ENCODE measurements around the gene GPR45. TPM values are rescaled to one million over a fixed set of nuclear protein-coding genes. Genes with fewer than 3 reads are reported as not detected.

The GPR45 gene
- total RNA-seq, 4 donors from 2014 or later: not detected

DNA sequence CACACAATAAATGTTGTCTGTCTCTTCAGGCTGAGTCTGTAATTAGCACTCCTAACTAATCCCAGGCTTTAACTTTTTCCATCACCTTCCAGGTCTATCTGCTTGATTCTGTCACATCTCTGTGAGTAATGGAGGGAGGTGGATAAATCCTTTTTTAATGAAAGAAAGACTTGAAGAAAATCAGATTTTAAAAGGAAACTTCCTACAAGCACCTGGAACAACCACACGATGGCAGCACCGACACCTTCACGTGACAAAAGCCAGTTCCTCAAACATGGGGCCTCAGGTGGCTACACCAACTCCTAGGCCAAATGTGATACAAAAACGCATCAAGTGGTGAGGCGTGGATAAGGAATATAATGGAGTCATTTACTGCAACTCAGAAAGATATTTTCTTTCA is 46.1 kb downstream of the GPR45 start:
- H3K27me3 ChIP-seq: no peaks in the 10 kb centered on the region
- DNase-seq: no peak
- H3K9me3 ChIP-seq: no peaks in the 10 kb centered on the region
- no peak overlapping the region for H3K27ac ChIP-seq
- no peak overlapping the region for H3K4me3 ChIP-seq
- no peaks in the 10 kb centered on the region for H3K36me3 ChIP-seq
- intact Hi-C loops (cut with DNase I; ENCODE audit: low total_unique reads): no loop called here
- no peaks in the 10 kb centered on the region for H3K4me1 ChIP-seq
- TF ChIP-seq, protein P1, sequence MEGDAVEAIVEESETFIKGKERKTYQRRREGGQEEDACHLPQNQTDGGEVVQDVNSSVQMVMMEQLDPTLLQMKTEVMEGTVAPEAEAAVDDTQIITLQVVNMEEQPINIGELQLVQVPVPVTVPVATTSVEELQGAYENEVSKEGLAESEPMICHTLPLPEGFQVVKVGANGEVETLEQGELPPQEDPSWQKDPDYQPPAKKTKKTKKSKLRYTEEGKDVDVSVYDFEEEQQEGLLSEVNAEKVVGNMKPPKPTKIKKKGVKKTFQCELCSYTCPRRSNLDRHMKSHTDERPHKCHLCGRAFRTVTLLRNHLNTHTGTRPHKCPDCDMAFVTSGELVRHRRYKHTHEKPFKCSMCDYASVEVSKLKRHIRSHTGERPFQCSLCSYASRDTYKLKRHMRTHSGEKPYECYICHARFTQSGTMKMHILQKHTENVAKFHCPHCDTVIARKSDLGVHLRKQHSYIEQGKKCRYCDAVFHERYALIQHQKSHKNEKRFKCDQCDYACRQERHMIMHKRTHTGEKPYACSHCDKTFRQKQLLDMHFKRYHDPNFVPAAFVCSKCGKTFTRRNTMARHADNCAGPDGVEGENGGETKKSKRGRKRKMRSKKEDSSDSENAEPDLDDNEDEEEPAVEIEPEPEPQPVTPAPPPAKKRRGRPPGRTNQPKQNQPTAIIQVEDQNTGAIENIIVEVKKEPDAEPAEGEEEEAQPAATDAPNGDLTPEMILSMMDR (IDR thresholded peaks at IDR 0.05): no peak
- no peak for TF ChIP-seq POLR2A (IDR thresholded peaks at IDR 0.05)

DNA sequence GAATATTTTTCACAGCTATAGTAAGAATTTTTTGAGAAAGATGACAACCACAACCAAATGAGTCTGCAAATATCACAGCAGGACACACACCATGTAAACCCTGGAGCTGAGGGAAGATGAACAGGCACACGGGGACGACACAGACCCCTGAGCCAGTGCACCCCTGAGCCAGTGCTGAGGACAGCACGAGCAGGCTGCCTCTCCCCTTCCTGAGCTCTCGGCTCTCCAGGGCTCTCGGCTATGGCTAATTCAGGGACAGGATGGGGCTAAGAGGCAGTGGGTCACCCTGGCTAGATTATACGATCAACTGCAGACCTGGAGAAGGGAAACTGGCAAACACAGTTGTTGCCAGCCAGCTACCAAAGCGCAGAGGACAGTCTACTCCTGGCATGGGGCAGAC is 46.6 kb downstream of the GPR45 start:
- no peak for DNase-seq
- Histone ChIP-seq H3K27ac (no peak overlapping the region), H3K9me3 (no peaks in the 10 kb centered on the region), H3K36me3 (no peaks in the 10 kb centered on the region), H3K4me1 (no peaks in the 10 kb centered on the region), H3K27me3 (no peaks in the 10 kb centered on the region), H3K4me3 (no peak overlapping the region)
- intact Hi-C loops (cut with DNase I; ENCODE audit: low total_unique reads): no loop called here
- no peak for TF ChIP-seq POLR2A (IDR thresholded peaks at IDR 0.05)
- TF ChIP-seq, protein P1 (IDR thresholded peaks at IDR 0.05): no peak

DNA sequence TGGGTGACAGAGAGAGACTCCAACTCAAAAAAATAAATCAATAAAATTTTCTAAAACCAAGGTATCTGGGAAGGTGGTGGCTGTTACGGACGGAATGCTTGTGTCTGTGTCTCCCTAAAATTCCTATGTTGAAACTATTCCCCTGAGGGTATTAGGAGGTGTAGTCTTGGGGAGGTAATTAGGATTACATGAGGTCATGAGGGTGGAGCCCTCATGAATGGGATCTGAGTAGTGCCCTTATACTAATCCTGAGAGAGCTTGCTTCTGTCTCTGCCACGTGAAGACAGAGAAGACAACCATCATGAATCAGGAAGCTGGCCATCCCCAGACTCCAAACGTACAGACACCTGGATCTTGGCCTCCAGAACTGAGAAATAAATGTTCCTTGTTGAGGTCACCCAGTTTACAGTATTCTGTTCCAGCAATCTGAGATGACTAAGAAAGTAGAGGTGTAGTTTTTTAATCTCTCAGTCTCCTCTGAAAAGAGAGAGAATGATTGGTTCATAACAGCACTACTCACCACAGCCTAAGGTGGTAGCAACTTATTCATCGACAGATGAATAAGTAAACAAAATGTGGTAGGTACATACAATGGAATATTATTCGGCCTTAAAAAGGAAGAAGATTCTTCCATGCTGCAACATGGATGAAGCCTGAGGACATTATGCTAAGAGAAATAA is 49.6 kb downstream of the GPR45 start:
- intact Hi-C loops (cut with DNase I; ENCODE audit: low total_unique reads): no loop called here
- H3K36me3 ChIP-seq: no peaks in the 10 kb centered on the region
- TF ChIP-seq, protein P1 (IDR thresholded peaks at IDR 0.05): no peak
- TF ChIP-seq POLR2A (IDR thresholded peaks at IDR 0.05): no peak
- no peaks in the 10 kb centered on the region for H3K9me3 ChIP-seq
- H3K4me3 ChIP-seq: no peak overlapping the region
- H3K27me3 ChIP-seq: no peaks in the 10 kb centered on the region
- H3K4me1 ChIP-seq: no peaks in the 10 kb centered on the region
- H3K27ac ChIP-seq: no peak overlapping the region
- no peak for DNase-seq

DNA sequence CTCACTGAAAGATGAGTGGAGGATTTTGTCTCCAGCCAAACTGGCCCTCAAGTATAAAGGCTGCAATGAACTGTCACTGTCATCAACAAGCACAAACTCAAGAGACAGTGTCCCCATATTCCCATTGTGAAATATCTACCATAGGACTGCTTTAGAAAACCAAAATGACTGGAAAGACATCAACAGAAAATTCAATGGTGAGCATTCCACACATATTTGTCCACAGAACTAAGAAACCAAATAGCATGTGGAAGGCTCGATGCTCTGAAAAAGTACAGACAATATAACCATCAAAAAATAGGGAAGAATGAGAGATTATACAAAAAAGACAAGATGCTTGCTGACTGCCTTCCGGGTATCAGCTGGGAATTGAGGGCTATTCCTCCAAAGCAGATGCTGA is 50.4 kb downstream of the GPR45 start:
- intact Hi-C loops (cut with DNase I; ENCODE audit: low total_unique reads): no loop called here
- Histone ChIP-seq H3K27me3 (no peaks in the 10 kb centered on the region), H3K9me3 (no peaks in the 10 kb centered on the region), H3K36me3 (no peaks in the 10 kb centered on the region), H3K27ac (no peak overlapping the region), H3K4me3 (no peak overlapping the region), H3K4me1 (no peaks in the 10 kb centered on the region)
- TF ChIP-seq, protein P1 (IDR thresholded peaks at IDR 0.05): no peak
- no peak for TF ChIP-seq POLR2A (IDR thresholded peaks at IDR 0.05)
- DNase-seq: no peak

Other genes with a start within 250 kb of the GPR45 start
- 10 to 100 TPM; 12.3 to 24.4 (median 20.6) TPM for gene MRPS9, start 203.7 kb upstream of the GPR45 start, total RNA-seq
- gene TGFBRAP1, start 88.0 kb downstream of the GPR45 start, total RNA-seq: 10 to 100 TPM; 21.0 to 38.7 (median 24.2) TPM
- 10 to 100 TPM; 10.2 to 62.6 (median 22.8) TPM for gene C2orf49, start 95.8 kb downstream of the GPR45 start, total RNA-seq
- 100 to 1,000 TPM in 1 of 4 donors, 10 to 100 TPM in 3; 27.4 to 100 (median 62.7) TPM for gene FHL2, start 157.3 kb downstream of the GPR45 start, total RNA-seq